Mononuclear cell (primary cell): Measurements from ENCODE around the gene TMC4. TPM values are rescaled to one million over a fixed set of nuclear protein-coding genes. Genes with fewer than 3 reads are reported as not detected.
"Not testable (repeated sequence)": the region's sequence is repeated elsewhere in the genome, so short reads cannot be mapped to it uniquely, and the experiment has no call there.

Source experiments
- H3K27me3 ChIP-seq: 2 replicates; pipeline ENCODE4 v1.6.0; 2011; ENCODE audit warnings: low read length, control low read depth; ENCODE audit not compliant: insufficient read depth
- H3K4me1 ChIP-seq: 2 replicates; pipeline ENCODE4 v1.5.1; 2011; ENCODE audit warnings: mild to moderate bottlenecking, low read length, control low read depth; ENCODE audit not compliant: insufficient read depth
- H3K4me3 ChIP-seq: 2 replicates; pipeline ENCODE4 v1.5.1; 2011; ENCODE audit warnings: mild to moderate bottlenecking, low read length, moderate library complexity
- H3K9me3 ChIP-seq: 2 replicates; pipeline ENCODE4 v1.5.1; 2011; ENCODE audit warnings: low read depth, mild to moderate bottlenecking, control low read depth, low read length
- total RNA-seq: library from RNA; depleted of rRNA; stranded (reverse); fragments of >200 nt; gene quantifications from one replicate; pipeline ENCODE4 v1.2.3, GENCODE V29; 2012

TMC4 gene
- total RNA-seq, 1 donor = 0.31 TPM

GRCh38 chr19:54178581-54179261 lies 5.8 kb upstream of the TMC4 start:
- no peak overlapping the region for H3K4me3 ChIP-seq
- H3K9me3 ChIP-seq = no peaks in the 10 kb centered on the region
- peaks cover 1% of the 10 kb centered on the region for H3K4me1 ChIP-seq
- no peaks in the 10 kb centered on the region for H3K27me3 ChIP-seq

GRCh38 chr19:54173951-54174834 lies 1.2 kb upstream of the TMC4 start:
- peaks cover 11% of the 10 kb centered on the region for H3K4me1 ChIP-seq
- no peak overlapping the region for H3K4me3 ChIP-seq
- H3K9me3 ChIP-seq = no peaks in the 10 kb centered on the region
- H3K27me3 ChIP-seq = no peaks in the 10 kb centered on the region

GRCh38 chr19:54173359-54173699 lies 369 bp upstream of the TMC4 start:
- Histone ChIP-seq H3K4me1 (peaks cover 14% of the 10 kb centered on the region), H3K4me3 (no peak overlapping the region), H3K9me3 (no peaks in the 10 kb centered on the region), H3K27me3 (no peaks in the 10 kb centered on the region)

GRCh38 chr19:54171736-54172431 lies 1.1 kb downstream of the TMC4 start:
- not testable (repeated sequence) for H3K27me3 ChIP-seq, H3K9me3 ChIP-seq, H3K4me3 ChIP-seq
- peaks cover 19% of the 10 kb centered on the region for H3K4me1 ChIP-seq

GRCh38 chr19:54169149-54169740 lies 3.7 kb downstream of the TMC4 start:
- H3K4me1 ChIP-seq = peaks cover 28% of the 10 kb centered on the region
- no peaks in the 10 kb centered on the region for H3K27me3 ChIP-seq
- H3K4me3 ChIP-seq = no peak overlapping the region
- H3K9me3 ChIP-seq = no peaks in the 10 kb centered on the region

GRCh38 chr19:54168174-54168917 lies 4.6 kb downstream of the TMC4 start:
- no peak overlapping the region for H3K4me3 ChIP-seq
- peaks cover 32% of the 10 kb centered on the region for H3K4me1 ChIP-seq
- H3K27me3 ChIP-seq = no peaks in the 10 kb centered on the region
- H3K9me3 ChIP-seq = no peaks in the 10 kb centered on the region

GRCh38 chr19:54165222-54165621 lies 7.7 kb downstream of the TMC4 start:
- Histone ChIP-seq H3K9me3 (no peaks in the 10 kb centered on the region), H3K4me1 (peaks cover 54% of the 10 kb centered on the region), H3K4me3 (no peak overlapping the region), H3K27me3 (no peaks in the 10 kb centered on the region)

- H3K4me3 ChIP-seq = no peak overlapping the region
- H3K9me3 ChIP-seq = no peaks in the 10 kb centered on the region
- H3K4me1 ChIP-seq = peaks cover 57% of the 10 kb centered on the region
- no peaks in the 10 kb centered on the region for H3K27me3 ChIP-seq
These were observed 8.4 kb downstream of the TMC4 start for GRCh38 chr19:54164369-54165068.

- Histone ChIP-seq H3K27me3 (no peaks in the 10 kb centered on the region), H3K9me3 (no peaks in the 10 kb centered on the region), H3K4me3 (peak overlapping the region; percentile 15), H3K4me1 (peaks cover 63% of the 10 kb centered on the region)
These were observed 10.1 kb downstream of the TMC4 start for GRCh38 chr19:54162884-54163283.

- peak overlapping the region; percentile 15 for H3K4me3 ChIP-seq
- H3K9me3 ChIP-seq = no peaks in the 10 kb centered on the region
- H3K4me1 ChIP-seq = peaks cover 63% of the 10 kb centered on the region
- no peaks in the 10 kb centered on the region for H3K27me3 ChIP-seq
These were observed 10.6 kb downstream of the TMC4 start for GRCh38 chr19:54162241-54162805.

GRCh38 chr19:54160854-54161253 lies 12.1 kb downstream of the TMC4 start:
- Histone ChIP-seq H3K9me3 (no peaks in the 10 kb centered on the region), H3K4me3 (no peak overlapping the region), H3K27me3 (no peaks in the 10 kb centered on the region), H3K4me1 (peaks cover 63% of the 10 kb centered on the region)

- Histone ChIP-seq H3K4me3 (peak overlapping the region; percentile 42), H3K27me3 (no peaks in the 10 kb centered on the region), H3K9me3 (no peaks in the 10 kb centered on the region), H3K4me1 (peaks cover 63% of the 10 kb centered on the region)
These were observed 12.7 kb downstream of the TMC4 start for GRCh38 chr19:54160182-54160811.

- Histone ChIP-seq H3K4me1 (peaks cover 57% of the 10 kb centered on the region), H3K27me3 (no peaks in the 10 kb centered on the region), H3K4me3 (peak within 1 kb of the TSS; percentile 67), H3K9me3 (no peaks in the 10 kb centered on the region)
These were observed 13.4 kb downstream of the TMC4 start, which contains the start of gene LENG1 for GRCh38 chr19:54159352-54160181. TSS of gene LENG1 (minus strand) at chr19:54159721. CDS start at chr19:54159695, 26 bp downstream.
